ENCODE data around the gene SMYD3.

DNA sequence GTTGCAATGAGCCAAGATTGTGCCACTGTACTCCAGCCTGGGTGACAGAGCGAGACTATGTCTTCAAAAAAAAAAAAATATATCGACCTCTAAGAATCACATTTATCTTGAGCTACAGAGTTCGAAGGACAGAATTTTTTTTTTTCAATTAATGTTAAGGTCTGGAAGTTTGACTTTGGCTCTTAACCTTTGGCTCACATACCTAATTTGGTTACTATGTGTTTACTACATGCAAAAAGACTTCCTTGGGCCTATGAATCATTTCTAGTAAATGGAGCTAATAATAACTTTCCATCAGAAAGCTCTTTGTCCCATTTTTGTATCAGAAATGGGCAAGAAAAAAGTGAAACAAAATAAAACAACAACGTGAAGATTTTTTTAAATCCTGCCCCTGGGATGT is 351.2 kb downstream of the SMYD3 start:
- no peak for TF ChIP-seq ZNF792 (tag by site-specific recombination; IDR thresholded peaks at IDR 0.05)
- TF ChIP-seq, protein P1, sequence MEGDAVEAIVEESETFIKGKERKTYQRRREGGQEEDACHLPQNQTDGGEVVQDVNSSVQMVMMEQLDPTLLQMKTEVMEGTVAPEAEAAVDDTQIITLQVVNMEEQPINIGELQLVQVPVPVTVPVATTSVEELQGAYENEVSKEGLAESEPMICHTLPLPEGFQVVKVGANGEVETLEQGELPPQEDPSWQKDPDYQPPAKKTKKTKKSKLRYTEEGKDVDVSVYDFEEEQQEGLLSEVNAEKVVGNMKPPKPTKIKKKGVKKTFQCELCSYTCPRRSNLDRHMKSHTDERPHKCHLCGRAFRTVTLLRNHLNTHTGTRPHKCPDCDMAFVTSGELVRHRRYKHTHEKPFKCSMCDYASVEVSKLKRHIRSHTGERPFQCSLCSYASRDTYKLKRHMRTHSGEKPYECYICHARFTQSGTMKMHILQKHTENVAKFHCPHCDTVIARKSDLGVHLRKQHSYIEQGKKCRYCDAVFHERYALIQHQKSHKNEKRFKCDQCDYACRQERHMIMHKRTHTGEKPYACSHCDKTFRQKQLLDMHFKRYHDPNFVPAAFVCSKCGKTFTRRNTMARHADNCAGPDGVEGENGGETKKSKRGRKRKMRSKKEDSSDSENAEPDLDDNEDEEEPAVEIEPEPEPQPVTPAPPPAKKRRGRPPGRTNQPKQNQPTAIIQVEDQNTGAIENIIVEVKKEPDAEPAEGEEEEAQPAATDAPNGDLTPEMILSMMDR (tag by site-specific recombination; IDR thresholded peaks at IDR 0.05) = no peak
- no peak for TF ChIP-seq ZNF274 (IDR thresholded peaks at IDR 0.05; ENCODE audit: low read length)
- no peak for TF ChIP-seq ZNF274 (tag by site-specific recombination; IDR thresholded peaks at IDR 0.05; ENCODE audit: borderline replicate concordance)
